Fibroblast of pulmonary artery (primary cell): Measurements from ENCODE around the gene ZDHHC3.

Experiments
- DNase-seq: peaks from one replicate; pipeline ENCODE4 v3.0.0-alpha.2; 2010; ENCODE audit warnings: low read depth
- H3K4me3 ChIP-seq: replicated peaks from 2 replicates; pipeline ENCODE4 v1.5.1; 2011; ENCODE audit warnings: low read depth, mild to moderate bottlenecking, control low read depth, low read length, moderate library complexity
- TF ChIP-seq, protein P1 (sequence below): IDR thresholded peaks from 2 replicates; pipeline ENCODE4 v1.5.1; 2011; ENCODE audit warnings: mild to moderate bottlenecking, control low read depth, low read length, inconsistent platforms; ENCODE audit errors: missing control alignments

The ZDHHC3 gene

DNA sequence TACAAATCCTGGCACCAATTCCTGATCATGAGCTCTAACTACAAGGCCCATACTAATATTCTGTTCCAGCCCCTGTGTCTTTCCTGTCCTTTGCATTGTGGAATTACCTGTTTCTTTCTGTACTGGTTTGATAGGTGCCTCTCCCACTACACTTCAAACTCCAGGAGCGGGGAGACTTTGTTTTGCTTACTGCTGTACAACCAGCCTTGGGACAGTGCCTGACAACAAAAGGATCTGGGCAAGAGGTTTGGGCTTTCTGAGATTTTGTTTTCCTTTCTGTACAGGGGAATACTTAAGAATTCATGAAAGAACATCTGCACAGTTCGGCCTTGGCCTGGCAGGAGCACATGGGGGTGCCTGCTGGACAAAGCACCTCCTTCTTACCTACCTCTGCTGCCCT lies 45.1 kb downstream of the ZDHHC3 start:
- no peak for DNase-seq
- TF ChIP-seq, protein P1, sequence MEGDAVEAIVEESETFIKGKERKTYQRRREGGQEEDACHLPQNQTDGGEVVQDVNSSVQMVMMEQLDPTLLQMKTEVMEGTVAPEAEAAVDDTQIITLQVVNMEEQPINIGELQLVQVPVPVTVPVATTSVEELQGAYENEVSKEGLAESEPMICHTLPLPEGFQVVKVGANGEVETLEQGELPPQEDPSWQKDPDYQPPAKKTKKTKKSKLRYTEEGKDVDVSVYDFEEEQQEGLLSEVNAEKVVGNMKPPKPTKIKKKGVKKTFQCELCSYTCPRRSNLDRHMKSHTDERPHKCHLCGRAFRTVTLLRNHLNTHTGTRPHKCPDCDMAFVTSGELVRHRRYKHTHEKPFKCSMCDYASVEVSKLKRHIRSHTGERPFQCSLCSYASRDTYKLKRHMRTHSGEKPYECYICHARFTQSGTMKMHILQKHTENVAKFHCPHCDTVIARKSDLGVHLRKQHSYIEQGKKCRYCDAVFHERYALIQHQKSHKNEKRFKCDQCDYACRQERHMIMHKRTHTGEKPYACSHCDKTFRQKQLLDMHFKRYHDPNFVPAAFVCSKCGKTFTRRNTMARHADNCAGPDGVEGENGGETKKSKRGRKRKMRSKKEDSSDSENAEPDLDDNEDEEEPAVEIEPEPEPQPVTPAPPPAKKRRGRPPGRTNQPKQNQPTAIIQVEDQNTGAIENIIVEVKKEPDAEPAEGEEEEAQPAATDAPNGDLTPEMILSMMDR, result no peak

DNA sequence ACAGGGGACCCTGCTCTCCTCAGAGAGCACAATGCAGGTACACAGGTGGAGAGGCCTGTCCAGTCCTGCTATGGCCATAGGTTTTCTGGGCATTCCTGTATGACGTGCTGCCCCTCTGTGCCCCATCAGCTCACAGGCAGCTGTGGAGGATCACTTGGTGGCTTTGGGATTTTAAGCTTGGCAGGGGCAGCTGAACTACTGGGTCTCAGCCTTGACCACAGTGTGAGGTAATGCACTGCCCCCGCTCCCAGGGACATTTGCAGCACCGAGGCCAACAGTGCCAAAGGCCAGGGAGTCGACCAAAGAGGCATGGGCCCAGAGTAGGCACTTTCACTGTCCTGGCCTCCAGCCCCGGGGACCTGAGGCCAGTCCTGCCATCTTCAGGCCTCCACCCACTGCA lies 46.2 kb downstream of the ZDHHC3 start:
- no peak overlapping the region for H3K4me3 ChIP-seq
- TF ChIP-seq, protein P1, result no peak
- DNase-seq, result no peak

More for the DNA sequence above, 45.1 kb downstream of the ZDHHC3 start:
- no peak overlapping the region for H3K4me3 ChIP-seq

DNA sequence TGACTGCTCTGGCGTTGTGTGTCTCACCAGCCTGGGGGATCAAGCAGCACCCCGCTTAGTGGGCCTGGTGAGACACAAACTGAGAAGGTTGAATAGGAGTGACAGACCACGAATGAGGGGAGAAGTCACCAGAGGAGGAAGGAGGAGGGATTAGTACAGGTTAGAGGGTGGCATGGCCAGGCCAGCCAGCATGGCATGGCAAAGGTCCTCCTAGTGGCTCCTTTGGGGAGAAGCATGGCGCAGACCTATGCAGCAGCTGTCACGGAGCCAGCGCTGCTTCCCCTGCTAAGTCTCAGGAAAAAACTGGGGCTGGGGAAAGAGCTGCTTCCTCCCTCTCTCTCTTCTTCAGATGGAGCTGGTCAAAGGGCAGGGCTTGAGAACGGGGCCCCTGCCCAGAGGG lies 48.6 kb downstream of the ZDHHC3 start:
- H3K4me3 ChIP-seq, result no peak overlapping the region
- TF ChIP-seq, protein P1, result no peak
- DNase-seq, result no peak

DNA sequence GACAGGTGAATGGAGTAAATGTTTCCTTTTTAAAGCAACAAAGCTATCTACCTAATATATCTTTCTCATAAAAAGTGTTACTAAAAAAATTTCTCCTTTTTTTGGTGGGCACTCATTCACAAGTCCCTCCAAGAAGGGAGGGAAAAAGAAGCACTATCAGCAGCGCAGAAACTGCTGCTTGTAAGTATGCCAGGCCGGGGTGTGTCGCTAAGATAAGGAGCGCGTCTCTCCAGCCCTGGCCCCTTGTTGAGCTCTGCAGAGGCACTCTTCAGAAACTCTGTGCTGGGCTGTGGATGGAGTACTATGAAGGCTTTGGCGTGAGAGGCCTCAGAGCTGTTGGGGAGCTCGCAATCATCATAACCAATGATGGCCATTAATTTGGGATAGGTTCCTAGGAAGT lies 49.1 kb downstream of the ZDHHC3 start:
- no peak for DNase-seq
- TF ChIP-seq, protein P1, result no peak
- H3K4me3 ChIP-seq, result no peak overlapping the region

DNA sequence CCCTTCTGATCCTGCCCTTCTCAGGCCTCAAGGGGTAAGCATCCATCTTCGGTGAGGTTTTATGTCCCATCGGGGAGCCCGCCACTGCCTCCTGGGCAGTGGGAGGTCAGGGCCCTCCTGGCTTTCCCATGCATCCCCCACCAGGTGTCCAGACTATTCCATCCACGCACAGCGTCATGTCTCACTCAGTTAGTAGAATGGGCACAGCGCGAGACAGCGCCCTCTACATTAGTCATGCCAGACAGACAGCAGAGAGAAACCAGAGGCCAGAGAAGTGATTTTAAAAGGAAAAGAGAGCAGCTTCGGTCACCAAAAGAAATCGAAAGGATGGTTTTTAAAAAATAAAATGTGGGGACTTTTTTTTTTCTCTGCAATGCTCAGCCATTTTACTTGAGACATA lies 49.8 kb downstream of the ZDHHC3 start:
- TF ChIP-seq, protein P1, result no peak
- H3K4me3 ChIP-seq, result no peak overlapping the region
- DNase-seq, result no peak

DNA sequence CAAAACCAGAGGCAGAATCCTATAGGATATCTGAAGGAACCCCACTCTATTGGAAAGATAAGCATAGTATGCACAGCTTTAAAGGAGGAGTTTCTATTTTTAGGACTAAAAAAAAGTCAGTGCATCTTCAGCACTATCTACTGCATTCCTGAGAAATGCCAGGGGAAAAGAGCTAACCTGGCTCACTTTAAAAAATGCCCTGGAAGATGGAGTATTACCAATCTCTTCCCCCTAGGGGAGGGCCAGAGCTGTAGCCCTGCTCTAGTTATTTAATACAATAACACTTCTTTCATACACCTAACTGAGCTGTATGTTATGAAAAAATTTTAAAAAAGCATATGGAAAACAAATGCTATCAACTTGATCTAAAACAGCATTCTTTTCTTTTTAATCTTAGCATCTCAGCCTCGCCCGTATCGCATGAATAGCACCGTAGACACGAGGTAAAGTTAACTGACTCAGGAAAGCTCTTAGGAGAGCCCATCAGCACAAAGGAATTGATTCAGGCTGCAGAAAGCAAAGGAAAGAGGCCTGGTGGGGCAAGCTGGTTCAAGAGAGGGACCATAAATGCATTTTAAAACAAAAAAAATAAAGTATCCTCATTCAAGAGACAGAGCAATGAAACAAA lies 51.4 kb downstream of the ZDHHC3 start:
- TF ChIP-seq, protein P1, result peak; percentile 1
- DNase-seq, result no peak
- no peak overlapping the region for H3K4me3 ChIP-seq
